ENCODE data around the gene WDR83. TPM values are rescaled to one million over a fixed set of nuclear protein-coding genes. Genes with fewer than 3 reads are reported as not detected.

Gene WDR83
- polyA plus RNA-seq, 3 donors, result 7.9 to 9.9 (median 8.5) TPM

DNA sequence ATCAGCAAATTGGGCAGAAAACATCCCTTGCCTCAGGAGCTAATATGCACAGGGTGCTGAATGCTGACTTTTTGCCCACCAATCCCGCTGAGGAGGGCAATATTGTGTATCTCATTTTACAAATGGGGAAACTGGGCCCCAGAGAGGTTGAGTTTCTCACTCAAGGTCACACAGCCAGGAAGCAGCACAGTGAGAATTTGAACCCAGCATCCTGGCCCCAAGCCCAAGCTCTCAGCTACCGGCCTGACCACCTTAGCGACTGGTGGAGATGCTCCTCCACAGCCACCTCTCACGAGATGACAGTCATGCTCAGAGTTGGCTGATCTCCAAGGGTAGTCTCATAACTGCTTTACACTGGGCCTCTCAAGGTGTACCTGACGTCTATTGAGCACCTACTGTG lies 26.4 kb downstream of the WDR83 start:
- Mint-ChIP-seq H3K27me3 (ENCODE audit: low read depth in 3 of 3) (peaks cover 0 to 1% (median 0%) of the 10 kb centered on the region in 3 donors), H3K27ac (no peak overlapping the region), H3K4me1 (peaks cover 17% of the 10 kb centered on the region), H3K36me3 (no peaks in the 10 kb centered on the region), H3K4me3 (no peak overlapping the region), H3K9me3 (no peaks in the 10 kb centered on the region)
- H3K36me3 ChIP-seq (replicated peaks in 1 of 2; ENCODE audit: control insufficient read depth in 1 of 2, insufficient read depth in 2 of 2, low read length in 2 of 2), result peaks cover 0 to under 1% of the 10 kb centered on the region in 2 donors
- no peak for DNase-seq
- peaks cover 22 to 24% of the 10 kb centered on the region in 2 donors for H3K4me1 ChIP-seq (ENCODE audit: control insufficient read depth in 1 of 2, insufficient read depth in 2 of 2, low read length in 2 of 2)
- no peaks in the 10 kb centered on the region for H3K79me2 ChIP-seq (ENCODE audit: insufficient read depth, low read length)
- no peak overlapping the region for H3K4me3 ChIP-seq (replicated peaks in 1 of 3; ENCODE audit: low read depth in 2 of 3, low read length in 3 of 3)
- 91% methylated on average over 5 of the region's 5 CpGs for WGBS (ENCODE audit: insufficient coverage)
- H4K20me1 ChIP-seq (ENCODE audit: insufficient read depth, low read length), result no peaks in the 10 kb centered on the region
- no peaks in the 10 kb centered on the region for H3K27me3 ChIP-seq (ENCODE audit: control insufficient read depth in 2 of 2, insufficient read depth in 2 of 2, low read length in 2 of 2)
- H3K9me3 ChIP-seq (replicated peaks in 1 of 2; ENCODE audit: control insufficient read depth in 1 of 2, insufficient read depth in 1 of 2, low read length in 2 of 2), result no peaks in the 10 kb centered on the region
- no peak overlapping the region for H3K9ac ChIP-seq (ENCODE audit: insufficient read depth, low read length, poor library complexity, severe bottlenecking)
- no peak overlapping the region for H3K27ac ChIP-seq (ENCODE audit: low read depth in 1 of 2, low read length in 2 of 2)
- no peak overlapping the region for H2AFZ ChIP-seq (ENCODE audit: insufficient read depth, low read depth, low read length, poor library complexity, severe bottlenecking)
- no peak for TF ChIP-seq CTCF (IDR thresholded peaks at IDR 0.05)
- no peak overlapping the region for H3K4me2 ChIP-seq (replicated peaks; ENCODE audit: extremely low read depth, low read length, poor library complexity, severe bottlenecking)
- intact Hi-C loops (cut with micrococcal nuclease), result no loop called here

DNA sequence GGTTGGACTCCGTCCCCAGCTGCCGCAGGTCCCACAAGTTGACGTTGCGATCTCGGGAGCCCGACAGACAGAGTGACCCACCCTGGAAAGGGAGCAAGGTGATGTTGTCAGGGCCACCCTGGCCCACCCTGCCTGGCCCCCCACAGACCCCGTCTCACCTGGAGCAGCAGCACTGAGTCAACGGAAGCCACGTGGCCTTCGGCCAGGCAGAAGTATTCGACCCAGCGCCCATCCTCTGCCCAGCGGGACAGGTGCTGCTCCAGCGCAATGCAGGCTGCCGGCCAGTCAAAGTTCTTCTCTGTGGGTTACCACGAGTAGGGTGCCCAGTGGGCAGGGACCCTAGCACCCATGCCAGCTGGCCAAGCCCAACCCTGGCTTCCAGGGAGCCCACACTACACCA lies 28.0 kb downstream of the WDR83 start:
- Histone ChIP-seq H3K36me3 (replicated peaks in 1 of 2; ENCODE audit: control insufficient read depth in 1 of 2, insufficient read depth in 2 of 2, low read length in 2 of 2) (no peaks in the 10 kb centered on the region), H3K4me3 (replicated peaks in 1 of 3; ENCODE audit: low read depth in 2 of 3, low read length in 3 of 3) (no peak overlapping the region), H3K9ac (ENCODE audit: insufficient read depth, low read length, poor library complexity, severe bottlenecking) (no peak overlapping the region), H4K20me1 (ENCODE audit: insufficient read depth, low read length) (no peaks in the 10 kb centered on the region), H3K4me2 (replicated peaks; ENCODE audit: extremely low read depth, low read length, poor library complexity, severe bottlenecking) (no peak overlapping the region), H2AFZ (ENCODE audit: insufficient read depth, low read depth, low read length, poor library complexity, severe bottlenecking) (no peak overlapping the region), H3K27ac (ENCODE audit: low read depth in 1 of 2, low read length in 2 of 2) (no peak overlapping the region), H3K9me3 (replicated peaks in 1 of 2; ENCODE audit: control insufficient read depth in 1 of 2, insufficient read depth in 1 of 2, low read length in 2 of 2) (no peaks in the 10 kb centered on the region), H3K27me3 (ENCODE audit: control insufficient read depth in 2 of 2, insufficient read depth in 2 of 2, low read length in 2 of 2) (no peaks in the 10 kb centered on the region), H3K79me2 (ENCODE audit: insufficient read depth, low read length) (no peaks in the 10 kb centered on the region), H3K4me1 (ENCODE audit: control insufficient read depth in 1 of 2, insufficient read depth in 2 of 2, low read length in 2 of 2) (peaks cover 29 to 32% of the 10 kb centered on the region in 2 donors)
- no peak for DNase-seq
- peaks cover 19% of the 10 kb centered on the region for H3K4me1 Mint-ChIP-seq
- no peak overlapping the region for H3K4me3 Mint-ChIP-seq
- 90% methylated on average over 16 of the region's 16 CpGs for WGBS (ENCODE audit: insufficient coverage)
- intact Hi-C loops (cut with micrococcal nuclease), result no loop called here
- no peak for TF ChIP-seq CTCF (IDR thresholded peaks at IDR 0.05)
- H3K27me3 Mint-ChIP-seq (ENCODE audit: low read depth in 3 of 3), result peaks cover 0 to 1% (median 0%) of the 10 kb centered on the region in 3 donors
- peaks cover 4 to 6% of the 10 kb centered on the region in 2 donors for H3K36me3 Mint-ChIP-seq
- H3K9me3 Mint-ChIP-seq, result no peaks in the 10 kb centered on the region
- H3K27ac Mint-ChIP-seq, result peak overlapping the region in 1 of 7 donors; percentile 40
